HG03378 (cell line): ENCODE results near the gene KAT6B.
A peak's percentile ranks its signal among the peaks of the same experiment; 100 is the strongest.
"Not testable (repeated sequence)": the region's sequence is repeated elsewhere in the genome, so short reads cannot be mapped to it uniquely, and the experiment has no call there.

ENCODE experiments used
- ATAC-seq: cut with Tn5 transposase; IDR thresholded peaks from one replicate; pipeline ENCODE4 v1.9.1; 2021; ENCODE audit warnings: mild to moderate bottlenecking, moderate library complexity; ENCODE audit not compliant: unreplicated experiment

The KAT6B gene

GRCh38 chr10:74887614-74888284 is 61.3 kb downstream of the KAT6B start:
- no peak for ATAC-seq

DNA sequence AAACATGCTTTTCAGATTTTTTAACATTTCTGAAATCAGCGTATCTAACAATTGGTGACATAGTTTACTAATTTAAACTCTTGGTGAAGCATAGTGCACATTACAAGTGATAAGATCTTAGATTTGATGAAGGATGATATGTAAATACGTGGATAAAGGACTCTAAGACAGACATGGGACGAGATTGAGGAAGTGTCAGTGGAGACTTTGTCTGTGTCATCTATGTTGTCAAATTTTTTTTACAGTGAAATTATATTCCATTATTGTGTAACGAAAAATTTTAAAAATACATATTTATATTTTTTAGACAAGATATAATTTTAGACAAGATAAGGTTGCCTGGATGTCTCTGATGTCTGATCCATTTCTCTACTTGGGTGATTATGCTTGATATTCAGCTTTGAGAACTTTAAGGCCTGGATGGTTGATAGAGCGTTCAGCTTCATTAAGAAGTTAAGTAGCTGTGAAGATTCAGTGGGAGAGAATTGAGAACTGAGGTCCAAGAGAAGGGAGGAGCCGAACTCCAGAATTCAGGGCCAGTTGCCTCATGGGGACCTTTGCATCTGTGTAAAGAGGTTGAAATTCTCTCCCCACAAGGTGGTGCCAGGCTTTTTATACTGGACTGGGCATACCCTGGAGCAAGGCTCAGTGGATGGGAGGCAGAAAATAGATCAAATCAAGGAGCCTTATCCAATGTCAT is 62.7 kb downstream of the KAT6B start:
- no peak for ATAC-seq

GRCh38 chr10:74889662-74889998 is 63.2 kb downstream of the KAT6B start:
- no peak for ATAC-seq

DNA sequence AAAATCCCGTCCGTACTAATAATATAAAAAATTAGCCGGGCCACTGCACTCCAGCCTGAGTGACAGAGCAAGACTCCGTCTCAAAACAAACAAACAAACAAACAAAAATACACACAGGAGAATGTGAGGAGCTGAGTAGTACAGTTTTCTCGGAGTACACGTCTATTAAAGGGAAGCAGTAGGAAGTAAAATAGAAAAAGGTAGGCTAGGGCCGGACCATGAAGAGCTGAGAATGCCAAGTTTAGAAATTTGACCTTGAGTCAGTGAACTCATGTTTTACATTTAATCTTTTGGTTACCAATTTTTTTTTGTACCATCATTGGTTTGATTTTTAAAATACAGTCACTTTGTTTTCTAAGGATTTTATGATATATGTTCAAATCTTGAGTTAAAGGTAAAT is 64.1 kb downstream of the KAT6B start:
- ATAC-seq = no peak

DNA sequence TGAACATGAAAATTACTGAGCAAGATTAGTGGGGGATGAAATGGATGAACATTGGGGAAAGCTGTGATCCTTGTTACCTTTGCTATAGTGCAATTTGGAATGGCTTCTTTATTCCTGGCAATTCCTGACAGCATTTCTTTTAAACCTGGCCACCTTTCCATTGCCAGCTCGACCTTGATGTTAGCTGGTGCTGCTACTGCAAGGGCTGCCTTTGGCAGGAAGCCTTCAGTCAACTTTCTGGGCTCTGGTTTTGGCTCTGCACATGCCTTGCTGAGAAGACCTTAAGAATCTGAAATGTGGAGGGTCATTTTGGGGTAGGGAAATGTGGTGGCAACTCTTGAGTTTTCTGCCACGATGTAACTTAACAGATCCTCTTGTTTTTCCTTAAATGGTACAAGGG is 64.7 kb downstream of the KAT6B start:
- ATAC-seq = no peak

- ATAC-seq = no peak
Observed at GRCh38 chr10:74892839-74893238, 66.4 kb downstream of the KAT6B start.

DNA sequence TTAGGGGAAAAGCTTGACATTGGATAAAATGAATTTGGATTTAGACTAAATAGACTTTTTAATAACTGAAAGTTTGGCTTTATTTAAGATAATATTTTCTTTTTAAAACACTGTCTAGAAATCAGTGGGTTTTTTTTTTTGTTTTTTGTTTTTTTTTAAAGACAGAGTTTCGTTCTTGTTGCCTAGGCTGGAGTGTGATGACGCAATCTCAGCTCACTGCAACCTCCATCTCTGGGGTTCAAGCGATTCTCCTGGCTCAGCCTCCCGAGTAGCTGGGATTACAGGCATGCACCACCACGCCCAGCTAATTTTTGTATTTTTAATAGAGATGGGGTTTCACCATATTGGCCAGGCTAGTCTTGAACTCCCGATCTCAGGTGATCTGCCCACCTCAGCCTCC is 66.9 kb downstream of the KAT6B start:
- not testable (repeated sequence) for ATAC-seq

DNA sequence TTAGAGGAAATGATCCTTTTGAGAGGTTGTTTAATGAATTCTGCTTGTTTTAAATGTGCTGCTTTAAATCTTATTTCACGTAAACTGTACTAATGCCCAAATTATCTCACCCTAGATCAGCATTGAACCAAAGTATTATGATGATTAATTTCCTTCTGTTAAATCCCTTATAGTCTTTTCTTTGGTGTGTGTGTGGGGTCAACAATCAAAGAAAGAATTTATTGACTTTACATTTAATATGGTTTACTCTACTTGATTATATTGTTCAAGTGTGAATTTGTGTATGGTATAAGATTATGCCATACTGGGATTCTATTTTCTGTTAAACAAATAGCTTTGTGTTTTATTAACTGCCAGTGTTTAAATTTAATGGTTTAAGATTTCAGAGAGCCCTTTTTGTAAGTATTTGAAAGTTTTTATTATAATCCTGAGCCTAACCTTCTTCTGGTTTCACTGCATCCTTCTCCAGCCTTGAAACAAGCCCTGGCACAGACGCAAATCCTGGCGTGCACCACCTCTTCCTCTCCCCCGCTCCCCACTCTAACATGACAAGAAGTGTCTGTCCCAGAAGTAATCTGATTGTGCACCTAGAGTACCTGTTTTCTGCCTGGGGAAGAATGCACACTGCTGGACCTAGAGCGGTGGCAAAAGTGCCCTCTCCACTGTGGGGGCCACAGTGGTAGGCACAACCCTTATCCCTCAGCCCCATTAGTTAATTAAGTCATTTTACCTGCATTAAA is 70.6 kb downstream of the KAT6B start:
- no peak for ATAC-seq

GRCh38 chr10:74898201-74898976 is 72.0 kb downstream of the KAT6B start:
- ATAC-seq = peak; percentile 59

- peak; percentile 52 for ATAC-seq
Observed at GRCh38 chr10:74900297-74900696, 73.9 kb downstream of the KAT6B start.

- no peak for ATAC-seq
Observed at GRCh38 chr10:74901301-74901700, 74.9 kb downstream of the KAT6B start.

- ATAC-seq = no peak
Observed at GRCh38 chr10:74901867-74902450, 75.6 kb downstream of the KAT6B start.

- ATAC-seq = no peak
Observed at GRCh38 chr10:74903491-74903890, 77.1 kb downstream of the KAT6B start.

DNA sequence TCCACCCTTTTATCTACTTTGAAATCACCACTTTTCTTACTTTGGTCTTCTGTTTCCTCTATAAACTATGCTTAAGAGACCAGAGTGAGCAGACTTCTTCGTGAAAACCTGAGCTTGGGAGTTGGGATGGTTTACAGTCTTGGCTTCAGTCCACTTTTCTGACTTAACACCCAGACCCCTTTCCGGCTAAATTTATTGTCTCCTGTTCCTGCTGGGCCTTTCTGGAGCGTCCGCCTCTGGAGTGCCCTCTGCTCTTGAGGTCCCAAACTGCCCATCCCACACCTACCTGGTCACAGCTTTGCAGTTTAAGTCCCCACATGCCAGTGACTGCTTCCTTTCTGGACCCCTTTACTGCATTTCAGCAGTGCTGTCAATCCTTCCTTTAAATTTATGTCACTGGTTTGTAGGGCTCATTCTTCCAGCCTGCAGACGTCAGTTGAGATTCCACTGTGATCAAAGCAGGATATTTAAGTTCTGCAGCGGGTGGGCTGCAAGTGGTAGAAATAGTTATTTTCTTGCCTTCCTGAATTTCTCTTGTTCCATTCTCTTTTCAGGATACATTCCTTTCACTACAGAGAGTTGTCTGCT is 80.3 kb downstream of the KAT6B start:
- no peak for ATAC-seq

- no peak for ATAC-seq
Observed at GRCh38 chr10:74909670-74910069, 83.3 kb downstream of the KAT6B start.

GRCh38 chr10:74910241-74910975 is 84.0 kb downstream of the KAT6B start:
- no peak for ATAC-seq

- ATAC-seq = no peak
Observed at GRCh38 chr10:74910976-74911350, 84.6 kb downstream of the KAT6B start.

DNA sequence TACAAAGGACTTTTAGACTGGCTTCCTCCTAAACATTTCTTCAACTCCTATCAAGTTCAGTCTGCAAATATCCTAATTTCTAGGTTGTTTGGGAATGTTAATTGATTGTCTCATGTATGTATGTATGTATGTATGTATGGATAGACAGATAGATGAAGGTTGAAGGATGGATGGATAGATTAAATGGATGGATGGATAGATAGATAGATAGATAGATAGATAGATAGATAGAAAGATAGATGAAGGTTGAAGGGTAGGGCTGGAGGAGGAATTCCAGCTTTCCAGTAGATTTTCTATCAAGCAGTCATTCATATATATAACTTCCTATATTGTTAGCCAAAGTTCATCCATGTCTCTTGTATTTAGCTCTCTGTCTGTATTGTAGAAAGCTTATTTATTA is 85.8 kb downstream of the KAT6B start:
- ATAC-seq = no peak

DNA sequence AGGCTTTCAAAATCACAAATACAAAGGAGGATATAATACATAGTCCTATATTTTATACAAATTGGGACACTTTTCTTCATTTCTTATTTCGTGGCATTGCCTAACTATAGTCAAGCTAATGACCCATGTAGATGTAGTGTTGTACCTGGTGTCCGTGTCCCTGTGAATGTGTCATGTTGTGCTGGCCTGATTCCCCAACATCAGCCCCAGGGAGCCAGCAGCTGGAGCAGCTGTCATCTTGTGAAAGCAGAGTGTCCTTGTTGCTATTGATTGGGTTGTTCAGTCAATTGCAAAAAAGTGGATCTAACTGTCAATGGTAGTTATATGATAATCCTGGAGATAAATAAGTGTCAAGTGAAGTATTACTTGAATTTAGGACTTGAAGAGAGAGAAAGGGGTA is 86.3 kb downstream of the KAT6B start:
- no peak for ATAC-seq

- no peak for ATAC-seq
Observed at GRCh38 chr10:74913377-74913979, 87.1 kb downstream of the KAT6B start.
